GM12892 (cell line): ENCODE results near the gene NRSN2.

Experiments
- POLR2A ChIP-seq: IDR thresholded peaks from 2 replicates; pipeline ENCODE4 v1.6.1; 2011; ENCODE audit warnings: low read depth, low read length, control low read depth
- POLR2AphosphoS5 ChIP-seq: IDR thresholded peaks from 2 replicates; pipeline ENCODE4 v1.6.1; 2011; ENCODE audit warnings: low read depth, low read length, control low read depth
- TAF1 ChIP-seq: IDR thresholded peaks from 2 replicates; pipeline ENCODE4 v1.6.1; 2011; ENCODE audit warnings: low read depth, mild to moderate bottlenecking, control low read depth, low read length, borderline replicate concordance

DNA sequence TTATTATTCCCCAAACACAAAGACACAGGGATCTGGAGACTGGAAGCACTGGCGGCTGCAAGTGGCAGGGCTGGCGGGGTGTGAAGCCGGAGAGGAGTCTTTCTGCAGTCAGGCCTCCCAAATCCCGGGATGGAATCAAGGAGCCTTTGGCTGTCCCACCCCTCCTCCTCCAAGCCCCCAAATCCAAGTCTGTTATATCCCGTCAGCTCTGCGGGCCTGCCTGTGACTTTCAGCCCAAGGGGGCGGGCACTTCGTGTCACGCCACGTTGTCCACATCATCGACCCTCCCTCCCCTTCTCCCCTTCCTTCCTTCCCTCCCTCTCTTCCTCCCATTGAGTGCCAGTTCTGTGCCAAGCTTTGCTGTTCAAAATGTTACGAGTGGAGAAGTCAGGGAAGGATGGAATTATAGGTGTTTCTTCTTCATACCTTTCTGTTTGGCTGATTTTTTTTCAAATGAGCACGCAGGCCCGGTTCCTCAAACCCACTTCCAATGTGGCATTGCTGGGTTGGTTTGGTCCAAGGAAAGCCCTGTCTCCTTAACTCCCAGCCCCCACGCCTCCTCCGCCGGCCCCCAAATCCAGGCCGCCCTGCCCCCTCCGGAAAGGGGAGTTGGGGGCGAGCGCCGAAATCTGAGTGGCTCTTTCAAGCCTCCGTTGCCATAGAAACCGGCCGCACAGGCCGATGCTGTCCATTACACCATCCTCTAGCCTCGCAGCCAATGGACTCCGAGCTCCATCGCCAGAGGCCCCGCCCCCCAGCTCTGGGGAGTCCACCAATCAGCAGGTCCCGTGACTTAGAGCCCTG is 36.9 kb upstream of the NRSN2 start:
- TF ChIP-seq POLR2AphosphoS5, result no peak
- TF ChIP-seq POLR2A, result no peak
- TF ChIP-seq TAF1, result no peak
